Osteoblast (primary cell): ENCODE data around the gene TTC28. TPM values are rescaled to one million over a fixed set of nuclear protein-coding genes. Genes with fewer than 3 reads are reported as not detected.

Source experiments
- DNase-seq: peaks from one replicate; pipeline ENCODE4 v3.0.0; 2011; ENCODE audit warnings: low spot score, mixed read lengths; ENCODE audit not compliant: insufficient read length; ENCODE audit errors: missing footprints
- H2AFZ ChIP-seq: 2 replicates; pipeline ENCODE4 v1.6.0; 2011; ENCODE audit warnings: mild to moderate bottlenecking, low read length
- H3K27ac ChIP-seq: 2 replicates; pipeline ENCODE4 v1.5.1; 2011; ENCODE audit warnings: mild to moderate bottlenecking, low read depth, low read length, moderate library complexity
- H3K27me3 ChIP-seq: 2 replicates; pipeline ENCODE4 v1.6.0; 2012; ENCODE audit warnings: mild to moderate bottlenecking, control low read depth, inconsistent platforms, low read length, moderate library complexity; ENCODE audit not compliant: insufficient read depth
- H3K36me3 ChIP-seq: 2 replicates; pipeline ENCODE4 v1.5.1; 2011; ENCODE audit warnings: mild to moderate bottlenecking, low read length, control low read depth, moderate library complexity; ENCODE audit not compliant: insufficient read depth
- H3K4me1 ChIP-seq: 2 replicates; pipeline ENCODE4 v1.5.1; 2011; ENCODE audit warnings: mild to moderate bottlenecking, low read length, control low read depth, moderate library complexity; ENCODE audit not compliant: insufficient read depth
- H3K4me2 ChIP-seq: 2 replicates; pipeline ENCODE4 v1.6.0; 2011; ENCODE audit warnings: mild to moderate bottlenecking, low read length; ENCODE audit not compliant: insufficient read depth
- H3K4me3 ChIP-seq: fragments of 200-600 bp; sonication (generic); 3 replicates; pipeline ENCODE4 v1.5.1; 2012; ENCODE audit warnings: mild to moderate bottlenecking, low read length, inconsistent platforms; ENCODE audit not compliant: insufficient read depth
- H3K79me2 ChIP-seq: 2 replicates; pipeline ENCODE4 v1.6.0; 2012; ENCODE audit warnings: mild to moderate bottlenecking, low read length, control low read depth, inconsistent platforms; ENCODE audit not compliant: insufficient read depth
- H3K9me3 ChIP-seq: 2 replicates; pipeline ENCODE4 v1.5.1; 2011; ENCODE audit warnings: low read depth, low read length, control low read depth
- H4K20me1 ChIP-seq: 2 replicates; pipeline ENCODE4 v1.6.0; 2012; ENCODE audit warnings: mild to moderate bottlenecking, low read length, control low read depth; ENCODE audit not compliant: insufficient read depth
- CTCF ChIP-seq: IDR thresholded peaks from 2 replicates; pipeline ENCODE4 v1.5.1; 2011; ENCODE audit warnings: mild to moderate bottlenecking, low read depth, low read length, moderate library complexity; ENCODE audit errors: extremely low read depth
- total RNA-seq: library from RNA; depleted of rRNA; stranded (reverse); fragments of >200 nt; gene quantifications from 2 replicates; pipeline ENCODE4 v1.2.3, GENCODE V29; 2012

Gene TTC28
- total RNA-seq, 1 donor = 48.1 TPM

GRCh38 chr22:28016781-28017557 is 662.7 kb downstream of the TTC28 start:
- DNase-seq = peak; percentile 66
- Histone ChIP-seq H4K20me1 (peaks cover 5% of the 10 kb centered on the region), H3K79me2 (no peaks in the 10 kb centered on the region), H2AFZ (no peak overlapping the region), H3K9me3 (no peaks in the 10 kb centered on the region), H3K4me1 (no peaks in the 10 kb centered on the region), H3K27me3 (no peaks in the 10 kb centered on the region), H3K4me2 (no peak overlapping the region), H3K27ac (no peak overlapping the region), H3K36me3 (no peaks in the 10 kb centered on the region), H3K4me3 (no peak overlapping the region)
- no peak for TF ChIP-seq CTCF

GRCh38 chr22:28015676-28016601 is 663.7 kb downstream of the TTC28 start:
- no peaks in the 10 kb centered on the region for H3K9me3 ChIP-seq
- no peaks in the 10 kb centered on the region for H3K36me3 ChIP-seq
- no peak overlapping the region for H3K4me3 ChIP-seq
- no peak overlapping the region for H2AFZ ChIP-seq
- peak; percentile 77 for DNase-seq
- peaks cover 5% of the 10 kb centered on the region for H4K20me1 ChIP-seq
- no peak overlapping the region for H3K27ac ChIP-seq
- TF ChIP-seq CTCF = no peak
- no peaks in the 10 kb centered on the region for H3K4me1 ChIP-seq
- H3K27me3 ChIP-seq = no peaks in the 10 kb centered on the region
- H3K79me2 ChIP-seq = no peaks in the 10 kb centered on the region
- H3K4me2 ChIP-seq = no peak overlapping the region

- no peak overlapping the region for H3K4me3 ChIP-seq
- H4K20me1 ChIP-seq = peaks cover 5% of the 10 kb centered on the region
- H3K27ac ChIP-seq = no peak overlapping the region
- H3K4me2 ChIP-seq = no peak overlapping the region
- no peaks in the 10 kb centered on the region for H3K9me3 ChIP-seq
- H3K27me3 ChIP-seq = no peaks in the 10 kb centered on the region
- H3K4me1 ChIP-seq = no peaks in the 10 kb centered on the region
- H3K79me2 ChIP-seq = no peaks in the 10 kb centered on the region
- H3K36me3 ChIP-seq = no peaks in the 10 kb centered on the region
- no peak overlapping the region for H2AFZ ChIP-seq
- DNase-seq = no peak
- TF ChIP-seq CTCF = no peak
Measured at GRCh38 chr22:28015046-28015425, 664.6 kb downstream of the TTC28 start.
